ENCODE data around the gene ANKS6.

The ANKS6 gene

GRCh38 chr9:98727428-98727827 lies 68.9 kb downstream of the ANKS6 start:
- DNase-seq (ENCODE audit: low read depth), result no peak
- no peak for TF ChIP-seq CTCF (IDR thresholded peaks at IDR 0.05; ENCODE audit: low read length, missing control alignments)
- H3K4me3 ChIP-seq (replicated peaks; ENCODE audit: low read depth, low read length), result no peak overlapping the region

- no peak overlapping the region for H3K4me3 ChIP-seq (replicated peaks; ENCODE audit: low read depth, low read length)
- TF ChIP-seq CTCF (IDR thresholded peaks at IDR 0.05; ENCODE audit: low read length, missing control alignments), result no peak
- peak; percentile 69 for DNase-seq (ENCODE audit: low read depth)
Measured at GRCh38 chr9:98726735-98727134, 69.6 kb downstream of the ANKS6 start.

GRCh38 chr9:98724810-98725530 lies 71.4 kb downstream of the ANKS6 start:
- TF ChIP-seq CTCF (IDR thresholded peaks at IDR 0.05; ENCODE audit: low read length, missing control alignments), result no peak
- H3K4me3 ChIP-seq (replicated peaks; ENCODE audit: low read depth, low read length), result no peak overlapping the region
- no peak for DNase-seq (ENCODE audit: low read depth)

DNA sequence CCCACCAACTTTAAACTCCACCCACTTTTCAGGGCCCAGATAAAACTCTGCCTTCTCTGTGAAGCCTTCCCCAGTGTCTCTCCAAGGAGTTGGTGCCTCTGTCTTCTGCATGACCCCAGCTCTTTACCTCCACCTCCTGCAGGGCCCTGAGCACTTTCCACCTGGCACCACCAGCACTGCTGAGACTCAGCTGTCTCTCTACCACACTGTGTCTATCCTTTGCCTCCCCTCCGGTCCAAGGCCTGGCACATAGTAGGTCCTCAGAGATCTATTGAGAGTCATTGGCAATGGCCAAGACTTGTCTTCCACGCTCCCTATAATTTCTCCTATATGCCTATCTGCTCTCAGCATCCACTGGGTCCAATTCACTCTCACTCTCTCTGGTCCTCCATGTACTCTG lies 74.7 kb downstream of the ANKS6 start:
- no peak overlapping the region for H3K4me3 ChIP-seq (replicated peaks; ENCODE audit: low read depth, low read length)
- no peak for TF ChIP-seq CTCF (IDR thresholded peaks at IDR 0.05; ENCODE audit: low read length, missing control alignments)
- DNase-seq (ENCODE audit: low read depth), result no peak

GRCh38 chr9:98720402-98720801 lies 76.0 kb downstream of the ANKS6 start:
- H3K4me3 ChIP-seq (replicated peaks; ENCODE audit: low read depth, low read length), result no peak overlapping the region
- no peak for TF ChIP-seq CTCF (IDR thresholded peaks at IDR 0.05; ENCODE audit: low read length, missing control alignments)
- no peak for DNase-seq (ENCODE audit: low read depth)

GRCh38 chr9:98719055-98719454 lies 77.3 kb downstream of the ANKS6 start:
- H3K4me3 ChIP-seq (replicated peaks; ENCODE audit: low read depth, low read length), result no peak overlapping the region
- no peak for TF ChIP-seq CTCF (IDR thresholded peaks at IDR 0.05; ENCODE audit: low read length, missing control alignments)

DNA sequence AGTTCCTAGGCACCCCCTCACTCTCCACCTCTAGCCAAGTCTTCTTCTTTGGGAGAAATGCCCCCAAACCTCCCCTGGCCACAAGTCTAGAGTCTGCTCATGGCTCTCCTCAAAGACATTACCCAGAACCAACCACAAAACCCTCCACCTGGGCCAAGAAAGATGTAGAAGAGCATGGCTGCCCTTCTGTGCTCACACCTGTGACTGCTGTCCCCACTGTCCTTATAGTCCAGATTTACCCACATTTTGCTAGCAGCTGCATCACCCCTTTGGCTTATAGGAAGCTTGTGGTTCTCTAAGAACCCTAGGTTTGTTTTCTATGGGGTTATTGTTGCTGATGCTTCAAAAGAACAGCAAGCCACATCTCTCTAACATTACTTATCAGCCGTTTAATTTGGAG lies 81.5 kb downstream of the ANKS6 start:
- TF ChIP-seq CTCF (IDR thresholded peaks at IDR 0.05; ENCODE audit: low read length, missing control alignments), result no peak
- no peak for DNase-seq (ENCODE audit: low read depth)
- no peak overlapping the region for H3K4me3 ChIP-seq (replicated peaks; ENCODE audit: low read depth, low read length)

More at GRCh38 chr9:98719055-98719454, 77.3 kb downstream of the ANKS6 start:
- DNase-seq (ENCODE audit: low read depth), result no peak

Data from fibroblast of pulmonary artery (primary cell).